ENCODE results near the gene CPNE9.
"Not testable (repeated sequence)": the region's sequence is repeated elsewhere in the genome, so short reads cannot be mapped to it uniquely, and the experiment has no call there.

The CPNE9 gene

GRCh38 chr3:9748031-9748430 is 44.4 kb downstream of the CPNE9 start:
- no peak for DNase-seq (ENCODE audit: low read depth)

- no peak for DNase-seq (ENCODE audit: low read depth)
Measured at GRCh38 chr3:9749296-9749644, 45.6 kb downstream of the CPNE9 start.

GRCh38 chr3:9749645-9750555 is 46.3 kb downstream of the CPNE9 start, which contains the start of gene OGG1:
Gene OGG1 (plus strand): TSS chr3:9749952. CDS start chr3:9750287, 335 bp downstream.
- peak; percentile 95 for DNase-seq (ENCODE audit: low read depth)

- no peak for DNase-seq (ENCODE audit: low read depth)
Measured at GRCh38 chr3:9750556-9751411, 47.2 kb downstream of the CPNE9 start.

GRCh38 chr3:9754678-9755077 is 51.0 kb downstream of the CPNE9 start:
- DNase-seq (ENCODE audit: low read depth), result no peak

- DNase-seq (ENCODE audit: low read depth), result no peak
Measured at GRCh38 chr3:9757427-9757826, 53.8 kb downstream of the CPNE9 start.

- DNase-seq (ENCODE audit: low read depth), result no peak
Measured at GRCh38 chr3:9760779-9761505, 57.3 kb downstream of the CPNE9 start.

GRCh38 chr3:9761919-9762318 is 58.3 kb downstream of the CPNE9 start:
- DNase-seq (ENCODE audit: low read depth), result no peak

GRCh38 chr3:9762871-9763270 is 59.2 kb downstream of the CPNE9 start:
- no peak for DNase-seq (ENCODE audit: low read depth)

- DNase-seq (ENCODE audit: low read depth), result no peak
Measured at GRCh38 chr3:9765865-9766264, 62.2 kb downstream of the CPNE9 start.

GRCh38 chr3:9767418-9767817 is 63.8 kb downstream of the CPNE9 start:
- no peak for DNase-seq (ENCODE audit: low read depth)

- no peak for DNase-seq (ENCODE audit: low read depth)
Measured at GRCh38 chr3:9768141-9768775, 64.6 kb downstream of the CPNE9 start.

GRCh38 chr3:9769012-9769411 is 65.4 kb downstream of the CPNE9 start:
- DNase-seq (ENCODE audit: low read depth), result no peak

- no peak for DNase-seq (ENCODE audit: low read depth)
Measured at GRCh38 chr3:9769426-9770275, 66.0 kb downstream of the CPNE9 start, which contains the start of gene CAMK1. Gene CAMK1 (minus strand): TSS chr3:9769947. CDS start chr3:9767749, 2,198 bp downstream.

GRCh38 chr3:9770276-9770812 is 66.7 kb downstream of the CPNE9 start:
- no peak for DNase-seq (ENCODE audit: low read depth)

- not testable (repeated sequence) for DNase-seq (ENCODE audit: low read depth)
Measured at GRCh38 chr3:9771007-9771406, 67.4 kb downstream of the CPNE9 start.

- no peak for DNase-seq (ENCODE audit: low read depth)
Measured at GRCh38 chr3:9776896-9777693, 73.5 kb downstream of the CPNE9 start.

GRCh38 chr3:9777694-9778021 is 74.0 kb downstream of the CPNE9 start:
- DNase-seq (ENCODE audit: low read depth), result no peak

- DNase-seq (ENCODE audit: low read depth), result peak; percentile 44
Measured at GRCh38 chr3:9778143-9779074, 74.8 kb downstream of the CPNE9 start.
